Neural cell (in vitro differentiated cells): ENCODE data around the gene ZBTB7C. TPM values are rescaled to one million over a fixed set of nuclear protein-coding genes. Genes with fewer than 3 reads are reported as not detected.

Experiments used
- H2AFZ ChIP-seq: fragments of 200-600, 300-800 bp; sonication (generic), shearing (Covaris generic); 2 replicates; pipeline ENCODE4 v1.6.0; 2014; ENCODE audit warnings: low read depth, mild to moderate bottlenecking, antibody characterized with exemption, low read length, moderate library complexity
- H3F3A ChIP-seq: fragments of 200-600 bp; shearing (Covaris generic); 2 replicates; pipeline ENCODE4 v1.6.1; 2016; ENCODE audit warnings: mild to moderate bottlenecking, moderate library complexity, mixed read lengths, antibody characterized with exemption, low read length; ENCODE audit not compliant: insufficient read depth, poor library complexity, severe bottlenecking
- H3K27ac ChIP-seq: fragments of 200-600, 300-800 bp; sonication (generic), shearing (Covaris generic); 2 replicates; pipeline ENCODE4 v1.5.1; 2014; ENCODE audit warnings: mild to moderate bottlenecking, low read length, moderate library complexity
- H3K27me3 ChIP-seq: fragments of 300-800, 200-600 bp; sonication (generic), shearing (Covaris generic); 2 replicates; pipeline ENCODE4 v1.6.0; 2014; ENCODE audit warnings: mild to moderate bottlenecking, low read depth, low read length, moderate library complexity; ENCODE audit not compliant: insufficient read depth
- H3K36me3 ChIP-seq: fragments of 300-800, 200-600 bp; sonication (generic), shearing (Covaris generic); 2 replicates; pipeline ENCODE4 v1.5.1; 2014; ENCODE audit warnings: mild to moderate bottlenecking, antibody characterized with exemption, low read length, moderate library complexity; ENCODE audit not compliant: insufficient read depth
- H3K4me2 ChIP-seq: fragments of 300-800, 200-600 bp; sonication (generic), shearing (Covaris generic); 2 replicates; pipeline ENCODE4 v1.6.0; 2014; ENCODE audit warnings: mild to moderate bottlenecking, low read length
- H3K4me3 ChIP-seq: fragments of 300-800, 200-600 bp; sonication (generic), shearing (Covaris generic); 2 replicates; pipeline ENCODE4 v1.5.1; 2014; ENCODE audit warnings: mild to moderate bottlenecking, low read length, moderate library complexity
- H3K79me2 ChIP-seq: fragments of 200-600 bp; shearing (Covaris generic); replicated peaks from 2 replicates; pipeline ENCODE4 v1.6.0; 2014; ENCODE audit warnings: mild to moderate bottlenecking, low read length, moderate library complexity; ENCODE audit not compliant: insufficient read depth
- H3K9ac ChIP-seq: fragments of 300-800, 200-600 bp; sonication (generic), shearing (Covaris generic); 2 replicates; pipeline ENCODE4 v1.6.1; 2016; ENCODE audit warnings: mild to moderate bottlenecking, low read length, mixed read lengths
- H3K9me2 ChIP-seq: fragments of 200-600 bp; shearing (Covaris generic); 2 replicates; pipeline ENCODE4 v1.6.1; 2016; ENCODE audit warnings: mild to moderate bottlenecking, low read length, mixed read lengths; ENCODE audit not compliant: insufficient read depth
- H3K9me3 ChIP-seq: fragments of 200-600, 300-800 bp; sonication (generic), shearing (Covaris generic); 2 replicates; pipeline ENCODE4 v1.6.1; 2016; ENCODE audit warnings: mild to moderate bottlenecking, mixed run types, low read length, moderate library complexity, mixed read lengths
- H4K20me1 ChIP-seq: fragments of 200-600 bp; shearing (Covaris generic); 2 replicates; pipeline ENCODE4 v1.6.1; 2016; ENCODE audit warnings: mild to moderate bottlenecking, mixed run types; ENCODE audit not compliant: insufficient read depth
- EP300 ChIP-seq: fragments of 450-650 bp; conservative IDR thresholded peaks from 2 replicates; pipeline ENCODE4 v1.6.1; 2014; ENCODE audit warnings: antibody characterized with exemption, mild to moderate bottlenecking, moderate library complexity; ENCODE audit not compliant: poor library complexity, severe bottlenecking
- EZH2 ChIP-seq: fragments of 200-600, 300-800 bp; shearing (Covaris generic), sonication (generic); IDR thresholded peaks from 2 replicates; pipeline ENCODE4 v1.6.1; 2014; ENCODE audit warnings: antibody characterized with exemption, low read length, borderline replicate concordance, mild to moderate bottlenecking; ENCODE audit not compliant: insufficient read depth, poor library complexity, severe bottlenecking
- MXI1 ChIP-seq: fragments of 450-650 bp; conservative IDR thresholded peaks from 2 replicates; pipeline ENCODE4 v1.6.1; 2014; ENCODE audit warnings: antibody characterized with exemption, mild to moderate bottlenecking; ENCODE audit not compliant: poor library complexity, severe bottlenecking
- POLR2AphosphoS5 ChIP-seq: IDR thresholded peaks from 2 replicates; pipeline ENCODE4 v1.6.1; 2012
- RAD21 ChIP-seq: fragments of 450-650 bp; conservative IDR thresholded peaks from 2 replicates; pipeline ENCODE4 v1.6.1; 2014; ENCODE audit warnings: antibody characterized with exemption, mild to moderate bottlenecking, moderate library complexity
- SMC3 ChIP-seq: fragments of 450-650 bp; conservative IDR thresholded peaks from 2 replicates; pipeline ENCODE4 v1.6.1; 2014; ENCODE audit warnings: antibody characterized with exemption, mild to moderate bottlenecking, moderate library complexity; ENCODE audit not compliant: poor library complexity
- TAF1 ChIP-seq: IDR thresholded peaks from 2 replicates; pipeline ENCODE4 v1.6.1; 2012; ENCODE audit warnings: low read depth
- polyA plus RNA-seq: library from polyadenylated mRNA; depleted of rRNA; stranded (reverse); fragments of >200 nt; gene quantifications from 2 replicates; pipeline ENCODE4 v1.2.3, GENCODE V29; 2014
- TF ChIP-seq, protein P1 (sequence below): fragments of 450-650 bp; IDR thresholded peaks from 2 replicates; pipeline ENCODE4 v1.5.1; 2014; ENCODE audit warnings: antibody characterized with exemption, mild to moderate bottlenecking, moderate library complexity; ENCODE audit not compliant: poor library complexity, severe bottlenecking
- TF ChIP-seq, protein P2 (sequence below): IDR thresholded peaks from 2 replicates; pipeline ENCODE4 v1.6.1; 2012; ENCODE audit warnings: borderline replicate concordance

Gene ZBTB7C
- polyA plus RNA-seq, 1 donor from 2014 or later = 2.4 TPM

DNA sequence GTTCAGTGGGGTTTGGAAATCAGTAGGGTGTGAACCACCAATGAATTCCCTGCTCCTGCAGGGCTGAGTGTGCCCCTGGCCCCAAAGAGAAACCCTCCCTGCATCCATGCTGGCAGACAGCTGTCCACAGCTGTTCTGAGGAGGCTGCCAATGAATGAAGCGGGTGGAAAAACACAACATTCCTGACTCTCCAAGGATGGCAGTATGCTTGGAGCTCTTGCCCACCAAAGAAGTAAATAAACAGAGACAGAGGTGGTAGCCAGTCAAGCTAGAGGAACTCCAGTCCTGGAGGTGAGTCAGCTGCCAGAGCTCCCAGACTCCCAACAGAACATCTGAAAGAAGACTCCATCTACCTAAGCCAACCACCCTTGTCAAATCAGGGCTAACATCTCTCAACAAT lies 6.2 kb downstream of the ZBTB7C start:
- Histone ChIP-seq H3K36me3 (no peaks in the 10 kb centered on the region), H3K9me2 (no peaks in the 10 kb centered on the region), H3K79me2 (no peaks in the 10 kb centered on the region), H3K9ac (no peak overlapping the region), H2AFZ (no peak overlapping the region), H4K20me1 (no peaks in the 10 kb centered on the region), H3F3A (no peaks in the 10 kb centered on the region), H3K4me3 (no peak overlapping the region), H3K9me3 (no peaks in the 10 kb centered on the region), H3K4me2 (no peak overlapping the region), H3K27ac (no peak overlapping the region), H3K27me3 (peaks cover 20% of the 10 kb centered on the region)
- TF ChIP-seq POLR2AphosphoS5 = no peak
- TF ChIP-seq, protein P1, sequence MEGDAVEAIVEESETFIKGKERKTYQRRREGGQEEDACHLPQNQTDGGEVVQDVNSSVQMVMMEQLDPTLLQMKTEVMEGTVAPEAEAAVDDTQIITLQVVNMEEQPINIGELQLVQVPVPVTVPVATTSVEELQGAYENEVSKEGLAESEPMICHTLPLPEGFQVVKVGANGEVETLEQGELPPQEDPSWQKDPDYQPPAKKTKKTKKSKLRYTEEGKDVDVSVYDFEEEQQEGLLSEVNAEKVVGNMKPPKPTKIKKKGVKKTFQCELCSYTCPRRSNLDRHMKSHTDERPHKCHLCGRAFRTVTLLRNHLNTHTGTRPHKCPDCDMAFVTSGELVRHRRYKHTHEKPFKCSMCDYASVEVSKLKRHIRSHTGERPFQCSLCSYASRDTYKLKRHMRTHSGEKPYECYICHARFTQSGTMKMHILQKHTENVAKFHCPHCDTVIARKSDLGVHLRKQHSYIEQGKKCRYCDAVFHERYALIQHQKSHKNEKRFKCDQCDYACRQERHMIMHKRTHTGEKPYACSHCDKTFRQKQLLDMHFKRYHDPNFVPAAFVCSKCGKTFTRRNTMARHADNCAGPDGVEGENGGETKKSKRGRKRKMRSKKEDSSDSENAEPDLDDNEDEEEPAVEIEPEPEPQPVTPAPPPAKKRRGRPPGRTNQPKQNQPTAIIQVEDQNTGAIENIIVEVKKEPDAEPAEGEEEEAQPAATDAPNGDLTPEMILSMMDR = no peak
- TF ChIP-seq TAF1 = no peak
- TF ChIP-seq EP300 = no peak
- no peak for TF ChIP-seq MXI1
- TF ChIP-seq, protein P2, sequence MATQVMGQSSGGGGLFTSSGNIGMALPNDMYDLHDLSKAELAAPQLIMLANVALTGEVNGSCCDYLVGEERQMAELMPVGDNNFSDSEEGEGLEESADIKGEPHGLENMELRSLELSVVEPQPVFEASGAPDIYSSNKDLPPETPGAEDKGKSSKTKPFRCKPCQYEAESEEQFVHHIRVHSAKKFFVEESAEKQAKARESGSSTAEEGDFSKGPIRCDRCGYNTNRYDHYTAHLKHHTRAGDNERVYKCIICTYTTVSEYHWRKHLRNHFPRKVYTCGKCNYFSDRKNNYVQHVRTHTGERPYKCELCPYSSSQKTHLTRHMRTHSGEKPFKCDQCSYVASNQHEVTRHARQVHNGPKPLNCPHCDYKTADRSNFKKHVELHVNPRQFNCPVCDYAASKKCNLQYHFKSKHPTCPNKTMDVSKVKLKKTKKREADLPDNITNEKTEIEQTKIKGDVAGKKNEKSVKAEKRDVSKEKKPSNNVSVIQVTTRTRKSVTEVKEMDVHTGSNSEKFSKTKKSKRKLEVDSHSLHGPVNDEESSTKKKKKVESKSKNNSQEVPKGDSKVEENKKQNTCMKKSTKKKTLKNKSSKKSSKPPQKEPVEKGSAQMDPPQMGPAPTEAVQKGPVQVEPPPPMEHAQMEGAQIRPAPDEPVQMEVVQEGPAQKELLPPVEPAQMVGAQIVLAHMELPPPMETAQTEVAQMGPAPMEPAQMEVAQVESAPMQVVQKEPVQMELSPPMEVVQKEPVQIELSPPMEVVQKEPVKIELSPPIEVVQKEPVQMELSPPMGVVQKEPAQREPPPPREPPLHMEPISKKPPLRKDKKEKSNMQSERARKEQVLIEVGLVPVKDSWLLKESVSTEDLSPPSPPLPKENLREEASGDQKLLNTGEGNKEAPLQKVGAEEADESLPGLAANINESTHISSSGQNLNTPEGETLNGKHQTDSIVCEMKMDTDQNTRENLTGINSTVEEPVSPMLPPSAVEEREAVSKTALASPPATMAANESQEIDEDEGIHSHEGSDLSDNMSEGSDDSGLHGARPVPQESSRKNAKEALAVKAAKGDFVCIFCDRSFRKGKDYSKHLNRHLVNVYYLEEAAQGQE = no peak
- TF ChIP-seq SMC3 = no peak
- TF ChIP-seq EZH2 = no peak
- TF ChIP-seq RAD21 = no peak

DNA sequence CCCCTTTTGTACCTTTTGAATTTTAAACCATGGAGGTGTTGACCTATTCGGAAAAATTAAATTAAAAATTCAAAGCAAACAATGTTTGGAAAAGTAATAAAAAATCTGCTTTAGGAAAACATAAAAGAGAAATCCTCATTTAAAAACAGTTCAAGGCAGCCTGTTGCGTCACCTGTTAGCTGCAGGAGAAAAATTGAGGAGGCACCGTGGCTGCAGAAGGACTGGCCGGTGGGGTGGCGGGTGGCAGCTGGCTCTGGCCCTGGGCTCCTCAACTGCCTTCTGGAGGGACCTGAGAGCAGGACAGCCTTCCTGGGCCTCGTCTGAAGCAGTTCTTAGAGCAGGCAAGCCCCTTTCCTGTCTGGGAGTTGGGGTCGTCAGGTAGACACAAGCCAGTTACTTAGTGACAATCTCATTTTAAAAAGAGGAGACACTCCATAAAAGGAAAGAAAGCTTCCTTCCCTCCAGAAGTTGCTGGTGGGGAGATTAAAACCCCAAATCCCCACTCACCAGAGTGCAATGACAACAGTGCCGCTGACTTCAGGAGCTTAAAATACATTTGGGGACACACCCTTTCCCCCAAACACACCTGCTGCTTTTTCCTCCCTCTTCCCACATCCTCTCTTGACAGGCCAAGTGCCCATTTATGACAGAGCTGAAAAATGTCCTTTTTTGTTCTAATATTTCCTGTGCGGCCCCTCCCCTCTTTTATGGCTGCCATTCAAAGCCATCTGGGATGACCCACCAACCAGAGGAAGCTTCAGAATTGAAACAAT lies 9.7 kb downstream of the ZBTB7C start:
- Histone ChIP-seq H3K79me2 (no peaks in the 10 kb centered on the region), H3F3A (no peaks in the 10 kb centered on the region), H2AFZ (no peak overlapping the region), H3K27ac (no peak overlapping the region), H4K20me1 (no peaks in the 10 kb centered on the region), H3K27me3 (no peaks in the 10 kb centered on the region), H3K4me3 (no peak overlapping the region), H3K36me3 (no peaks in the 10 kb centered on the region), H3K9ac (no peak overlapping the region), H3K9me2 (no peaks in the 10 kb centered on the region), H3K4me2 (no peak overlapping the region), H3K9me3 (no peaks in the 10 kb centered on the region)
- TF ChIP-seq EP300 = no peak
- TF ChIP-seq, protein P2 = no peak
- TF ChIP-seq, protein P1 = no peak
- TF ChIP-seq EZH2 = no peak
- TF ChIP-seq SMC3 = no peak
- TF ChIP-seq RAD21 = no peak
- TF ChIP-seq TAF1 = no peak
- no peak for TF ChIP-seq POLR2AphosphoS5
- no peak for TF ChIP-seq MXI1
